Measurements from ENCODE around the gene CDC26.
"Not testable (repeated sequence)": the region's sequence is repeated elsewhere in the genome, so short reads cannot be mapped to it uniquely, and the experiment has no call there.

CDC26 gene

DNA sequence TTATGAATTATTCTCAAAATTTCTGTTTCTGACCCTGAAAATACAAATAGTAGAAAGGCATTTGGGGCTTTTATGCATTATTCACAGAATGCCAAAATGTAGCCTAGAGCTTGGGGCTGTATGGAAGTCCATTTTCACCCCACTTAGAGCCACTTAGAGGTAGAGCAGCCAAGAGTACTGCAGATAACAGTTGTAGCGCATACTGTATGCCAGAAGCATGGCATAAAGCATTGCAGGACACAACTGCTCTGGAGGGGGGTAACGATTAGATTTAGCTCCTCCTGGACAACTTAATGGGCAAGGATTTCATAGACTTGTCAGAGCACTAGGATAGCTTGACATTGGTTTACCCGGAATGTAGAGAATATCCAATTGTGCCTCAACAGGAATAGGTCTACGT, 38.3 kb downstream of the CDC26 start:
- DNase-seq, result no peak

- DNase-seq, result not testable (repeated sequence)
Measured at GRCh38 chr9:113235701-113236255, 39.6 kb downstream of the CDC26 start.

GRCh38 chr9:113231701-113232100, 43.7 kb downstream of the CDC26 start:
- DNase-seq, result no peak

DNA sequence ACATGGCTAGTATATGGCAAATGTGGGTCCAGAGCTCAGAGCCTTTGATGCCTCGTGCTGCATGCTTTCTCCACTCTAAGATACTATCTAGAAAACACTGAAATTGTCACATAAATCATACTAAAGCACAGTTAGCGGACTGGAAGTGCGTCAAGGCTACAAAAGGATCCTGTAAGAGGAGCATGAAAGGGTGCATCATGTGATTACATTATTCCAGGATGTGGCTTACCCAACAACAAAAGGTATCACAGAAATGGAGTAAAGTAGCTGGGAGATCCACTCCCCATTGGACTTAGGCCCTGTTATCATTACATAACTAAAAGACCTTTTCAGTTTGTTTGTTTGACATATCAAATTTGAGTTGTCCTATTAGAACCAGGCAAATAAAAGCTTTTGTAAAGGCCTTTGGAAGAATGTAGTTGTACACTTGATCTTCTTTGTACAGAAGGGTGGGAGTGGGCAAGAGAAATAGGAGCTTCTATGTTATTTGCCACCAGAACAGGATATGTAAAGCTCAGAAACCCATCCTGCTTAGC, 47.2 kb downstream of the CDC26 start:
- no peak for DNase-seq

DNA sequence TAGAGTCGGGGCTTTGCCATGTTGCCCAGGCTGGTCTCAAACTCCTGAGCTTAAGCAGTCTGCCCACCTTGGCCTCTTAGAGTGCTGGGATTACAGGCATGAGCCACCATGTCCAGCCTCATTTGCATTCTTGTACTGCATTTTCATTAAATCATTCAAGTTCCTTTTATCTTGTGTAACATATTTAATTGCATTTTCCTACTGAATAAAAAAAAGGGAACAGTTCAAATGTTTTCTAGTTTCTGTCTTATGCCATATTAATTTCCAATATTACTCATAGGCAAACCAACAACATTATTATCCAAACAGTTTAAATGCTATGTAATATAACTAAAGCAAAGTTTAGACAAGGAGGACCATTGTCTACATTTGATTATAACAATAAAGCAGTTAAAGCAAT, 47.9 kb downstream of the CDC26 start:
- no peak for DNase-seq

DNA sequence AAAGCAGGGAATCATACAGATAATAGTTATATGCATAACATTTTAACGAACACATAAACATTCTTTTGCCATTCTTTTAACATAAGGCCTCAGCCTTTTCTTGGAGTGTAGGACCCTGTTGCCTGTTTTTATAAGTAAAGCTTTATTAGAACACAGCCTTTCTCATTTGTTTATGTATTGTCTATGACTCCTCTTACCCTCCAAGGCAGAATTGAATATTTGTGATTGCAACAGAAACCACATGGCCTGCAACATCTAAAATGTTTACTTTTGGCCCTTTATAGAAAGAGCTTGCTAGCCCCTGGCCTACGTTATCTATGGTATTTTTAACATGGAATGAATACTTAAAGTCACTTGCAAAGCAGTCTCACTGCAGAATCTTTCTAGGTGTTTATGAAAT, 51.4 kb downstream of the CDC26 start:
- no peak for DNase-seq

GRCh38 chr9:113222482-113222841, 52.9 kb downstream of the CDC26 start:
- no peak for DNase-seq

DNA sequence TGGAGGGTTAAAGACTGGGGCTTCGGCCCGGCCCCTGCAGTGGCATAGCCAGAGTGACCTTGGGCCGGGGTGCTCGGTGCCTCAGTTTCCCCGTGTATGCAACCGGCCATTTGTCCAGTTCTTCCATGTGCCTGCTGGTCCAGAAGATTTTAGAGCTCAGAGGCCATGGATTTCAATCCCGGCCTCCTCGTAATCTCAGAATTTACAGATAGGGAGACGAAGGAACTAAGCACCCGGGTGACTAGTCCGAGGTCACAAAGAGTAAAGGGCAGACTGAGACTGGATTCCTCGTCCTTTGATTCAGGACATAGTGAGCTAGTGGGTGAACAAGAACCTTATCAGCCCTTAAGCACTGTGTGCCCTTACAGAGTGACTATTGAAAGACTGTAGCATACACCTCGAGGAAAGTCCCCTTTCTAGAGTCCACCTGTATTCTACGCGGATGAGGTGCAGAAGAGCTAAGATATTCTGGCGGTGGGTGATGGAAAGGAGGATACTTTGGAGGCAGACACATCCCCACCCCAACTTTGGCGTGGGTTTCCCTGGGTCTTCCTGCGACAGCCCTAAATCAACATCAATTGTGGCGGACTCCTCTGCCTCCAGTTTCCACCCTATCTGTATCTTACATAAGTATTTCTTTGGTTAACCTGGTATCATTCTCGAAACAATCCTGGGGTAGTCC, 53.4 kb downstream of the CDC26 start:
- no peak for DNase-seq

- peak; percentile 94 for DNase-seq
Measured at GRCh38 chr9:113221003-113221799, 54.2 kb downstream of the CDC26 start, which contains the start of the genes FKBP15 and SLC31A1. FKBP15 (minus strand) TSS chr9:113221277; CDS start chr9:113221243, 34 bp downstream. SLC31A1 (plus strand) TSS chr9:113221544; CDS start chr9:113256149, 34,605 bp downstream.

- no peak for DNase-seq
Measured at GRCh38 chr9:113220467-113221002, 54.8 kb downstream of the CDC26 start.

DNA sequence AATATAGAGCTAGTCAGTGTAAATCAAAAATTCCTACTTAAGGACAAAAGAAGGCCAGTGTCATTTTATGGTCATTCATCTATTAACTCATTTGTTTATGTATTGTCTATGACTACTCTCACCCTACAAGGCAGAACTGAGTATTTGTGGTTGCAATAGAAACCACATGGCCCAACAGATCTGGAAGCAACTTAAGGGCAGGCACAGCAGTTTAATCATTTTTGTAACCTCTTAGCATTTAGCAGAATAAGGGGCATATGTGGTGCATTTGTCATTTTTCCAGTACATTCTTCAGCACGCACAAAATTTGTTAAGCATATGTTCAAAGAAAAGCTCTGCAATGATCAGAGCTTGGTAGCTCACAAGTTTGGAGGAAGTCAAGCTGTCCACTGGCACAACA, 55.4 kb downstream of the CDC26 start:
- DNase-seq, result no peak

GRCh38 chr9:113219186-113219936, 56.0 kb downstream of the CDC26 start:
- DNase-seq, result no peak

Data from activated CD4-positive, alpha-beta T cell treated with anti-CD3 and anti-CD28 coated beads, Interleukin-2, amount 50 U/mL, for 4 hours (primary cell).